IPS-NIHi11 (cell line): Measurements from ENCODE around the gene PSORS1C1.
"Not testable (repeated sequence)": the region's sequence is repeated elsewhere in the genome, so short reads cannot be mapped to it uniquely, and the experiment has no call there.

Experiments
- DNase-seq: peaks from one replicate; pipeline ENCODE4 v3.0.0; 2012; ENCODE audit warnings: mixed read lengths, low spot score

PSORS1C1 gene

DNA sequence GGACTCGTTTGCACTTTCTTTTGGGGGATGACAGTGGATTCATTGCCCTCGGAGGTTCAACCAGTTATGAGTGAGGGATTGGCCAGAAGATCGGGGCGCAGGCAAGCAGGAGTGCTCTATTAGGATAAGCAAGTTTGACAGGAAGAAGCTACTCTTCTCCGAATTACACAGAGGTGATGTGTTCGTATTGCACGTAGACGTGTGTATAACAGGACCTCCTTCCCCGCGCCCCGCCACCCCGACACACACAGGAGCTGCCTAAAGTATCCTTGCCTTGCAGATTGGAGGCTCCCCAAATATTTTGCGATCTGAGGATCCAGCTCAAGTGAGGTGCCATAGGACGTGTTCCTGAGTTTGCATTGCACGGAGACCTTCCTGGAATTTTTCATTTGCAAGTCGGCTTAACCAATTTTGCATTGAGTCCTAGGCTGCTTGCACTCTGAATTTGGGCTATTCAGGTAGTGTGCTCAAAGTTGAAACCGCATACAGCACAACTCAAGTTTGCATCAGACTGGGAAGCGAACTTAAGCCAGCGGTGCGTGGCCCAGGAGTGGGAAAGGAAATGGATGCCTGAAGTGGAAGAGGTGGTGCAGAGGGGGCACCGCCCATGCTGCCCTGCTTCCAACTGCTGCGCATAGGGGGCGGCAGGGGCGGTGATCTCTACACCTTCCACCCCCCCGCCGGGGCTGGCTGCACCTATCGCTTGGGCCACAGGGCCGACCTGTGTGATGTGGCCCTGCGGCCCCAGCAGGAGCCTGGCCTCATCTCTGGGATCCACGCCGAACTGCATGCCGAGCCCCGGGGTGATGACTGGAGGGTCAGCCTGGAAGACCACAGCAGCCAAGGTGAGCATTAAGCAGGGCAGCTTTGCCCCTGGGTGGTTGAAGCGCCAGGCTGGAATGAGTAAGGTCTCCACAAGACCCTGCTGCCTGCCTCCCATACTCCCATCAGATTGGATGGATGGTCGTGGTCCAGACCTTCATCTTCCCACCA is 44.6 kb downstream of the PSORS1C1 start:
- peak; percentile 61 for DNase-seq

GRCh38 chr6:31161216-31162126 is 46.9 kb downstream of the PSORS1C1 start:
- DNase-seq: no peak

- no peak for DNase-seq
Measured at GRCh38 chr6:31162463-31163165, 48.0 kb downstream of the PSORS1C1 start.

DNA sequence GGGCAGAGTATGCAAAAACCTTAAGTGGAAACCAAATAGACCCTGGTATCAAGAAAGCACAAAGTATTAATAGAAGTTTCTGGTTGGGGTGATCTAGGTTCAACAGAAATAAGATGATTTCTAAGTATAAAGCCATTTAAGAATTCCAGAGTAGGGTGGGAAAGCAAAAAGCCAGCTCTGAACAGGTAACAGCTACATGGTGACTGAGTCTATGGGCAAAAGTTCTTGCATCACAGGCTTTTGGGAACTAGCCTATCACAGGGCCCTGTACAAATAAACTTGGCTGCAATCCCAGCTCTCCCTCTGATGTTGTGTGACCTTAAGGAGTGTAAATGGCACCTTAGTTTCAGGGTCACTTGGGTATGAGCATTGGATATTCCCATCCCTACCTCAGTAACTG is 49.3 kb downstream of the PSORS1C1 start:
- no peak for DNase-seq

DNA sequence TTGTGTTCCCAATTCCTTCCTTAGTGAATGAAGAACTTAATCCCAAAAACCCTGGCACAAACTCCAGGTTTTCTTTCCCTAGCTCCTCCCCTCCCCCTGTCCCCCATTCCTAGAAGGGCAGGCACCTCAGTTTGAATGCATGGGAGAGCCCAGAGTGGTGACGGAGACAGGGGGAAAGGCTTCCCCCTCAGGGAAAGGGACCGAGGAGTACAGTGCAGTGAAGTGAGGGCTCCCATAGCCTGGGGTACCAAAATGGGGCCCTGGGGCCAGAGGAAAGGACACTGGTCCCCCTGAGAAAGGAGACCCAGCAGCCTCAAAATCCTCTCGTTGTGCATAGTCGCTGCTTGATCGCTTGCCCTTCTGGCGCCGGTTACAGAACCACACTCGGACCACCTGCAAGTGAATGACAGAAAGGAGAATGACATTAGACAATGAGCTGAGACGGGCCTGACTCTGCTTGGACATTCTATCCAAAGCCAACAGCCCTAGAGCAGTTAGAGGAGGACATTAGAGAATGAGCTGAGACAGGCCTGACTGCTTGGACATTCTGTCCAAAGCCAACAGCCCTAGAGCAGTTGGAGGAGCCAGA is 50.0 kb downstream of the PSORS1C1 start:
- not testable (repeated sequence) for DNase-seq

- DNase-seq: not testable (repeated sequence)
Measured at GRCh38 chr6:31165064-31165832, 50.6 kb downstream of the PSORS1C1 start.

DNA sequence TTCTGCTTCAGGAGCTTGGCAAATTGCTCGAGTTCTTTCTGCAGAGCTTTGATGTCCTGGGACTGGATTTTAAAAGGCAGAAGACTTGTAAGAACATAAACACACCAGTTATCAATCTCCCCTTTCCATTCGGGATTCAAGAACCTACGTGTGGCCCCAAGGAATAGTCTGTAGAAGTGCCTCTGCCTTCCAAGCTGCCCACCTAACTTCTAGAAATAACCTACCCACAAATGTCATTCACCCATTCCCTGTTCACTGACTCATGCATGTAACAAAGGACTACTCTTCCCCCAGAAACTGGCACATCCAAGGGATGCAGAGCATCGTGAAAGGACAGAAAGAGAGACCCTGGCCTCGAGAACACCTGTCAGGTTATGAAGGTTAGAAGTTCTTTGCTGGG is 51.4 kb downstream of the PSORS1C1 start:
- no peak for DNase-seq

- no peak for DNase-seq
Measured at GRCh38 chr6:31168606-31169005, 54.0 kb downstream of the PSORS1C1 start.

- no peak for DNase-seq
Measured at GRCh38 chr6:31169123-31169857, 54.7 kb downstream of the PSORS1C1 start.

GRCh38 chr6:31169858-31170599 is 55.4 kb downstream of the PSORS1C1 start:
- not testable (repeated sequence) for DNase-seq

GRCh38 chr6:31170600-31170881 is 55.9 kb downstream of the PSORS1C1 start, which contains the start of gene POU5F1:
POU5F1 (minus strand) TSS chr6:31170682; CDS start chr6:31170620, 62 bp downstream.
- DNase-seq: peak; percentile 68

DNA sequence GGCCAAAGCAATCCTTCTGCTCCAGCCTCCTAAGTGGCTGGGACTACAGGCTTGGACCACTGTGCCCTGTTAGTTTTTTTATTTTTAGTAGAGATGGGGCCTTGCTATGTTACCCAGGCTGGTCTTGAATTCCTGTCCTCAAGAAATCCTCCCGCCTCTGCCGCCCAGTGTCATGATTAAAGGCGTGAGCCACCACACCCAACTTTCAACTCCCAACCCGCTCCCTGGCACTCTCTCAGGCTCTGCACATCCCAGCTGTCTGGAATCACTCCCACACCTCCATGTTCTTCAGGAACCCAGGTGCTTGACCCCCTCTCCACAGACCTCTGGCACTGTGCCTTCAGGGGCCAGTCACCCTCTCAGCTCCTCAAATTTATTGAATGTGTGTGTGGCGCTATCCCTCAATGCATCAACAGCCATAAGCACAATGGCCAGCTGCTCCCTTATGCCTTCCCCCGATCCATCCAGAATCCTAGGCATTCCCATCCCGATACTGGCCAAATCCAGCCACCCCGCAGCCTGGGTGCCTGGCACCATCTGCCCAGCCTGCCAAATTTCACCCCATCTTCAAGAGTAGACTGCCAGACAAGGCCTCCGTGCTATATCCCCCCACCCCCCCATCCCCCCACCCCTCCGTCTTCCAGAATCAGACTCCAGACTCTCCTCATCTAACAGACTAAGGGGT is 56.5 kb downstream of the PSORS1C1 start:
- DNase-seq: no peak

DNA sequence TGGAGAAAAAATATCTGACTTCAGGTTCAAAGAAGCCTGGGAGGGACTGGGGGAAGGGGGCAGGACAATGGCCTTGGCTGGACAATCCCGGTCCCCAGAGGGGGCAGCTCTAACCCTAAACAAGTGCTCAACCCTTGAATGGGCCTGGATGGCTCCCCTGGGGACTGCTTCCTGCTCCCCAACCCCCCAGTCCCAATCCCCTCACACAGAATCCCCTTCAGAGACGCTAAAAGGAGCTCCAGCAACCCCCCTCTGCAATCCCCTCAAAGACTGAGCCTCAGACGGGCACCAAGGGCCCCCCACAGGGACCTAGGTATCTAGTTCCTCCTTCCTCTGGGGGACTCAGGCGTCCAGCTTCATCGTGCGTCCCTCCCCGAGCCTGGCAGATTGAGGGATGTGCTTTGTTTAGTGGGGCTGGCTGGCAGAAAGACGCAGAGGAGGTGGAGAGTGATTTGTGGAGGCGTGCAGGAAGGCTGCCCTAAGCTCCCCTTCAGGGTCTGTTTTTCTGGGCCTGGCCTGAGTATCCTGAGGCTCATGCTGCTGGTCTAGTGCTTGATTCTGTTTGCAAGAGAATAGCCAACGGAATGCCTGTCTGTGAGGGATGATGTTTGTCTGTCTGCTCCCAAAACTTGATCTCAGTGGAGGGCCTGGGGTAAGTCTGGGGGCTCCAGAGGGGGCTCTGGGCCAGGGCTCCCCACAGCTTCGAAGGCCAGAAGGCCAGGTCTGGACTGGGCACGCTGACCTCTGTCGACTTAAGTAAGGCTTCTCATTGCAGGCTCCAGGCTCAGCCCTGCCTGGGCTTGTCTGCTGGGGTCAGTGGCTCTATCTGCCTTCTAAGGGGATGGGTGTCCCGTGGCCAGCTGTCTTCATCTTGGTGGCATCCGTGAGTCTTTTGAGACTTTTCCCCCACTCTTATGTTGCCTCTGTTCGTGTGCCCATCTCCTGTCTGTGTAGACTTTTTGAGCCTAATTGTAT is 57.6 kb downstream of the PSORS1C1 start:
- DNase-seq: peak; percentile 69

DNA sequence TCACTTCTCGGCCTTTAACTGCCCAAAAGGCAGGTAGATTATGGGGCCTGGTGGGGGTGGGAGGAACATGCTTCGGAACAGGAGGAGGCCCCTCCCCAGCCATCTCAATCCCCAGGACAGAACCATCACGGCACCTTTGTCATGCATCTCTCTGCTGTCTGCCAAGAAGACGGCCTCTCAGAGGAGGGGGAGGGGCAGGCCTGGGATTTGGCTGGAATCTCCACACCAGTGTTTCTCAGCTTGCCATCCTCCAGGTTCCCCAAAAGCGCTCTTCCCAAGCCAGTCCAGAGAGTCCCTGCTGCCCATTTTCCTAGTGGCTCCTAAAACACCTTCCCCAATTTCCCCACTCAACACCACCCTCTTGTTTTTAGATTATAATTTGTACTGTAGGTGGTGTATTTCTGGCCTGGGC is 58.4 kb downstream of the PSORS1C1 start:
- DNase-seq: peak; percentile 74

- DNase-seq: no peak
Measured at GRCh38 chr6:31173406-31173805, 58.8 kb downstream of the PSORS1C1 start.

GRCh38 chr6:31174378-31174777 is 59.8 kb downstream of the PSORS1C1 start:
- no peak for DNase-seq

DNA sequence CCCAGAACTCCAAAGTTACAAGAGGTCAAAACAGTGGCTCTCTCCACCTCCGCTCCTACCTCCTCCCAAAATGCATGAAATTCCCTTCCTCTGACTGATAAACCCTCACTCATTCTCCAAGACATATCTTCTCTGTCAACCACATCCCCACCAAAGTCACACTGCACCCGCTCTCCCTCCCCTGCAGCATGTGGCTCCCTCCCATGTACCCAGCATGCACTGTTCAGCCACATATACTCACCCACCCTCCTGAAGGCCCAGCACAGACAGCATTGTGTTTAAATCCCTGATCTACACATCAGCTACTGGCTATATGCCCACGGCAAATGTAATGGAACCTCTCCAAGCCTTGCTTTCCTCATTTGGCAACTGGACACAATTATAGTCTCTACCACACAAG is 61.4 kb downstream of the PSORS1C1 start:
- DNase-seq: no peak
